Bronchial epithelial cell (primary cell): ENCODE results near the gene SYT17. TPM values are rescaled to one million over a fixed set of nuclear protein-coding genes. Genes with fewer than 3 reads are reported as not detected.

Experiments used
- DNase-seq: peaks from one replicate; pipeline ENCODE4 v3.0.0-alpha.2; 2010; ENCODE audit warnings: low read depth
- FAIRE-seq: peaks from 2 replicates; lab custom pipeline; 2011; peaks lifted over from hg19 to GRCh38; lab: Jason Lieb, UNC
- H3K27me3 ChIP-seq: 2 replicates; pipeline ENCODE4 v1.5.1; 2011; ENCODE audit warnings: low read length; ENCODE audit not compliant: control insufficient read depth, insufficient read depth
- H3K36me3 ChIP-seq: 2 replicates; pipeline ENCODE4 v1.5.1; 2011; ENCODE audit warnings: low read length; ENCODE audit not compliant: control insufficient read depth, insufficient read depth
- H3K4me3 ChIP-seq: 2 replicates; pipeline ENCODE4 v1.5.1; 2011; ENCODE audit warnings: mild to moderate bottlenecking, low read depth, low read length, control low read depth
- total RNA-seq: library from RNA; depleted of rRNA; stranded (reverse); fragments of >200 nt; gene quantifications from 2 replicates; pipeline ENCODE4 v1.2.1, GENCODE V29; 2014
- TF ChIP-seq, protein P1 (sequence below): IDR thresholded peaks from 2 replicates; pipeline ENCODE4 v1.5.1; 2011; ENCODE audit warnings: mild to moderate bottlenecking, moderate library complexity, low read length, control low read depth, inconsistent platforms; ENCODE audit not compliant: insufficient read depth, severe bottlenecking

Gene SYT17
- total RNA-seq, 1 donor from 2014 or later = 1.1 TPM

DNA sequence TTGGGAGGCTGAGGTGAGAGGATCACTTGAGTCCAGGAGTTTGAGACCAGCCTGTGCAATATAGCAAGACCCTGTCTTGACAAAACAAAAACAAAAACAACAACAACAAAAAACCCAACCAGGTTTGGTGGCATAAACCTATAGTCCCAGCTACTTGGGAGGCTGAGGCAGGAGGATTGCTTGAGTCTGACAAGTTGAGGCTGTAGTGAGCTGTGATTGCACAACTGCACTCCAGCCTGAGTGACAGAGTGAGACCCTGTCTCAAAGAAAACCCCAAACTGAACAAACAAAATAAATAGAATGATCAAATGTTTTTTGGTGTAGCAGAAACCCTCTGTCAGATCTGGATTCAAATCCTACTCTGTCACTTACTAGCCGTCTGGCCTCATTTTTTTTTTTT is 16.0 kb upstream of the SYT17 start:
- TF ChIP-seq, protein P1, sequence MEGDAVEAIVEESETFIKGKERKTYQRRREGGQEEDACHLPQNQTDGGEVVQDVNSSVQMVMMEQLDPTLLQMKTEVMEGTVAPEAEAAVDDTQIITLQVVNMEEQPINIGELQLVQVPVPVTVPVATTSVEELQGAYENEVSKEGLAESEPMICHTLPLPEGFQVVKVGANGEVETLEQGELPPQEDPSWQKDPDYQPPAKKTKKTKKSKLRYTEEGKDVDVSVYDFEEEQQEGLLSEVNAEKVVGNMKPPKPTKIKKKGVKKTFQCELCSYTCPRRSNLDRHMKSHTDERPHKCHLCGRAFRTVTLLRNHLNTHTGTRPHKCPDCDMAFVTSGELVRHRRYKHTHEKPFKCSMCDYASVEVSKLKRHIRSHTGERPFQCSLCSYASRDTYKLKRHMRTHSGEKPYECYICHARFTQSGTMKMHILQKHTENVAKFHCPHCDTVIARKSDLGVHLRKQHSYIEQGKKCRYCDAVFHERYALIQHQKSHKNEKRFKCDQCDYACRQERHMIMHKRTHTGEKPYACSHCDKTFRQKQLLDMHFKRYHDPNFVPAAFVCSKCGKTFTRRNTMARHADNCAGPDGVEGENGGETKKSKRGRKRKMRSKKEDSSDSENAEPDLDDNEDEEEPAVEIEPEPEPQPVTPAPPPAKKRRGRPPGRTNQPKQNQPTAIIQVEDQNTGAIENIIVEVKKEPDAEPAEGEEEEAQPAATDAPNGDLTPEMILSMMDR = no peak
- no peaks in the 10 kb centered on the region for H3K27me3 ChIP-seq
- no peak overlapping the region for H3K4me3 ChIP-seq
- no peak for DNase-seq
- no peak for FAIRE-seq
- no peaks in the 10 kb centered on the region for H3K36me3 ChIP-seq

DNA sequence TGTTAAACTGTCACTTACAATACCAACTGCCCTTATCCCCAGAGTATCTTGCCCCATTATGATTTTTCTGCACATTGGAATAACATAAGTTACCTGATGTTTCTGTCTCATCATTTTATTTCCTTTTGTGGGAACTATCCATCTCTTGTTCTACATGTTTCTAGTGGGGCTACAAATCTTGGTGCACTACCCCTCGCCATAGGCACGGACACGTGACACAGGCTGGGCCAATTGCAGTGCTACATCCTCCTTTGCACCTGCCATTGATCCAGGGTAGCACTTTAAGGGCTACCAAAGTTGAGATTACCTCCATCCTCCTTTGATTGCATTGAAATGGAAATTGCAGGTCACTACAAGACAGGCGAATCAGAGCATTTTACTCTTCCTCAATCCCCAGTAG is 14.2 kb upstream of the SYT17 start:
- FAIRE-seq = no peak
- Histone ChIP-seq H3K36me3 (no peaks in the 10 kb centered on the region), H3K27me3 (no peaks in the 10 kb centered on the region), H3K4me3 (no peak overlapping the region)
- TF ChIP-seq, protein P1 = no peak
- no peak for DNase-seq

DNA sequence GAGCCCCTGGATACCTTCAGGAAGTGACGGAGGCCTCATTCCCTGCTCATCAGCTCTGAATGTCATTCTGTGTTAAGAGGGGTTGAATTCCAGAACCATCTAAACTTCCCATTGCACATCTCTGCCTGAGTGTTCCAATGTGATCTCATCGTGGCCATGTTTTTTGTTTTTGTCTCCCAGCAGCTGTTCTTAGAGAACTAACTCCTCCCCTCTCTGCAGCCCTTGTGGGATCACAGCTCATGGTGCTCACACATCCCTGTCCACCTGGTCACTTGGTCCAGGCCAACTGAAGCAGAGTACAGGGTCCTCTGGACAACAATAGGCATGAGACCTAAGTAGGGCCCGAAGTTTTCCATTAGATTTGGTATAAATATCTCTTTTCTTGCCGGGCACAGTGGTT is 6.0 kb upstream of the SYT17 start:
- DNase-seq (no peak), FAIRE-seq (no peak)
- TF ChIP-seq, protein P1 = no peak
- no peaks in the 10 kb centered on the region for H3K27me3 ChIP-seq
- H3K4me3 ChIP-seq = no peak overlapping the region
- no peaks in the 10 kb centered on the region for H3K36me3 ChIP-seq

DNA sequence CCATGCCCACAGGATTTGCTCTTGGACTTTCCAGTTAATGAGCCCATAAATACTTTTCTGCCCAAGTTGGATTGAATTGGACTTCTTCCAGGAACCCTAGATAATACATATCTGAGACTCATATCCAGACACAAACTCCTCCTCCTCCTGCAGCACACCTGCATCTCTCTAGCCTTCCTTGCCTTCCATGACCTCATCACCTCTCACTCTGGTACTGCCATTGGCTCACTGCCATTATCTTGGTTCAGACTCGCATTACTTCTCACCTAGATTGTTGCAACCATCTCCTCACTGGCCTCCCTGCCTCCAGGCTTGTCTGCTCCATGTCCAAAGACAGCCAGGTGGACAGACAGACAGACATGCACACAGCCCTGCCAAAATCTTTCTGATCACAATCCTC is 4.8 kb upstream of the SYT17 start:
- no peak overlapping the region for H3K4me3 ChIP-seq
- DNase-seq = no peak
- no peaks in the 10 kb centered on the region for H3K36me3 ChIP-seq
- no peak for FAIRE-seq
- TF ChIP-seq, protein P1 = no peak
- H3K27me3 ChIP-seq = no peaks in the 10 kb centered on the region

DNA sequence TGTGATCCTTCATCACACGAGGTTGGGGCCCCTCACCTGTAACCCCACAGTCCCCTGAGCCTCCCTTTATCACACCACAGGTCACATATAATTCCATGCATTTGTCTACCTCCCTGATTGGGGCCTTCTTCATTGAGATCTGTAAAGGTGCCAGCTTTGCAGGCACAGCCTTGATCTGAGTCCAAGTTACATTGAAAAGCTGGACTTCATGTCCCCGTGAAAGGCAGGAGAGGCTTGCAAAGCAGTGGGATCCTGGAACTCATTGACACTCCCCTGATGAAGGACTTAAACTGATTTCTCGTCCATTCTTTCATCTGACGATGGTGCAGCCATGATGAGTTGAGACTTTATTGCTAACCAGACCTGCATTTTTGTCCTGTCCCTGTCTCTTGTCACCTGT is 3.8 kb upstream of the SYT17 start:
- peaks cover 2% of the 10 kb centered on the region for H3K27me3 ChIP-seq
- DNase-seq (no peak), FAIRE-seq (no peak)
- H3K4me3 ChIP-seq = no peak overlapping the region
- no peaks in the 10 kb centered on the region for H3K36me3 ChIP-seq
- TF ChIP-seq, protein P1 = no peak

DNA sequence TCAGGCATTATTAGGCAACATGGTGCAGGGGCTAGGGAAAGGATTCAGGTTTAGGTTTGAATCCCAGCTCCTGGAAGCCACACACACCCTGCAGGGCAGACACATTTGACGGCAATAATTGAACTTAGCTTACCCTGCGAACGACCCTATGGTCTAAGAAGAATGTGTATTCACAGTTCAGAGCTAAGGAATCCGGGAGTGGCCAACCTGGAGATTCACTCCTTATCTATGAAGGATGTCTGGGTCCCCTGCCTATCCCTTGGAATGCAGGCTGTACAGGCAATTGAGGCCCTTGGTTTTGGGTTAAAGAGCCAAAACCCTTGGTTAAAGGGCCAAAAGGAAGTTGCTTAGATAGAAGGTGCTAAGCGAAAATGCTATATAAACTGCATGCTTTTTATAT is 2.9 kb upstream of the SYT17 start:
- Histone ChIP-seq H3K4me3 (no peak overlapping the region), H3K36me3 (no peaks in the 10 kb centered on the region), H3K27me3 (peaks cover 5% of the 10 kb centered on the region)
- TF ChIP-seq, protein P1 = no peak
- no peak for DNase-seq
- no peak for FAIRE-seq
